ENCODE results near the gene STAG3.
"Not testable (repeated sequence)": the region's sequence is repeated elsewhere in the genome, so short reads cannot be mapped to it uniquely, and the experiment has no call there.

STAG3 gene

DNA sequence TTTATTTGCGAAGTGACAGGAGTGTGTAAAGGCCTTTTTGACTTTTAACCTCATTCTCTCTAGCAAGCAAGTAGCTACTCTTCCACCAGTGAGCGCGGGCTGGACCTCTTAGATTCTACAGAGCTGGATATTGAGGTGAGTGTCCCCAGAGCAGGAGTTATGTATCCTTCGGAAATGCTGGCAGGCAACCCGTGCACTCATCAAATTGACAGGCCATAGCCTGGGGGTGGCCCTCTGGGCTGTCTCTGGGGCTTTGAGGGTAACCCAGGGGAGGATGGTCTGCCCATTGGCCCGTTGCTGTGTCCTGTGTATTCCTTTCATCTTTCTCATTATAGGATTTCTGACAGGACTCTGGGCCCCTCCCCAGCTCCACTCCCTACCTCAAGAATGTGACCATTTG is 36.0 kb downstream of the STAG3 start:
- no peak for DNase-seq (ENCODE audit: low read depth)
- no peak overlapping the region for H3K4me3 ChIP-seq (ENCODE audit: low read depth, low read length)
- TF ChIP-seq, protein P1, sequence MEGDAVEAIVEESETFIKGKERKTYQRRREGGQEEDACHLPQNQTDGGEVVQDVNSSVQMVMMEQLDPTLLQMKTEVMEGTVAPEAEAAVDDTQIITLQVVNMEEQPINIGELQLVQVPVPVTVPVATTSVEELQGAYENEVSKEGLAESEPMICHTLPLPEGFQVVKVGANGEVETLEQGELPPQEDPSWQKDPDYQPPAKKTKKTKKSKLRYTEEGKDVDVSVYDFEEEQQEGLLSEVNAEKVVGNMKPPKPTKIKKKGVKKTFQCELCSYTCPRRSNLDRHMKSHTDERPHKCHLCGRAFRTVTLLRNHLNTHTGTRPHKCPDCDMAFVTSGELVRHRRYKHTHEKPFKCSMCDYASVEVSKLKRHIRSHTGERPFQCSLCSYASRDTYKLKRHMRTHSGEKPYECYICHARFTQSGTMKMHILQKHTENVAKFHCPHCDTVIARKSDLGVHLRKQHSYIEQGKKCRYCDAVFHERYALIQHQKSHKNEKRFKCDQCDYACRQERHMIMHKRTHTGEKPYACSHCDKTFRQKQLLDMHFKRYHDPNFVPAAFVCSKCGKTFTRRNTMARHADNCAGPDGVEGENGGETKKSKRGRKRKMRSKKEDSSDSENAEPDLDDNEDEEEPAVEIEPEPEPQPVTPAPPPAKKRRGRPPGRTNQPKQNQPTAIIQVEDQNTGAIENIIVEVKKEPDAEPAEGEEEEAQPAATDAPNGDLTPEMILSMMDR (IDR thresholded peaks at IDR 0.05; ENCODE audit: low read depth, low read length): no peak
- no peak for TF ChIP-seq POLR2A (IDR thresholded peaks at IDR 0.05; ENCODE audit: extremely low read depth, insufficient read length)
- TF ChIP-seq MYC (IDR thresholded peaks at IDR 0.05; ENCODE audit: low read depth, low read length): no peak
- TF ChIP-seq MAX (IDR thresholded peaks at IDR 0.05; ENCODE audit: low read depth, low read length): no peak

- H3K4me3 ChIP-seq (ENCODE audit: low read depth, low read length); DNase-seq (ENCODE audit: low read depth): not testable (repeated sequence)
Observed at GRCh38 chr7:100214356-100214755, 36.6 kb downstream of the STAG3 start.

- no peak for DNase-seq (ENCODE audit: low read depth)
- TF ChIP-seq MAX (IDR thresholded peaks at IDR 0.05; ENCODE audit: low read depth, low read length) (no peak), POLR2A (IDR thresholded peaks at IDR 0.05; ENCODE audit: extremely low read depth, insufficient read length) (no peak), MYC (IDR thresholded peaks at IDR 0.05; ENCODE audit: low read depth, low read length) (no peak)
- TF ChIP-seq, protein P1 (IDR thresholded peaks at IDR 0.05; ENCODE audit: low read depth, low read length): no peak
- no peak overlapping the region for H3K4me3 ChIP-seq (ENCODE audit: low read depth, low read length)
Observed at GRCh38 chr7:100215895-100216294, 38.2 kb downstream of the STAG3 start.

DNA sequence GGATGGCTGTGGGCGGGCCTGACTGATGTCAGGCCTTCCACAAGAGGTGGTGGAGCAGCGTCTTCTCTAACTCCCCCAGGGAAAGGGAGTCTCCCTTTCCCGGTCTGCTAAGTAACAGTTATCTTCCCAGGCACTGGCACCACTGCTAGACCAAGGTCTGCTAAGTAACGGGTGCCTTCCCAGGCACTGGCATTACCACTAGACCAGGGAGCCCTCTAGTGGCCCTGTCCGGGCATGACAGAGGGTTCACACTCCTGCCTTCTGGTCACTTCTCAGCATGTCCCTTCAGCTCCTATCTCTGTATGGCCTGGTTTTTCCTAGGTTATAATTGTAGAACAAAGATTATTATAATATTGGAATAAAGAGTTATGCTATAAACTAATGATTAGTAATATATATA is 40.2 kb downstream of the STAG3 start:
- peak; percentile 60 for DNase-seq (ENCODE audit: low read depth)
- H3K4me3 ChIP-seq (ENCODE audit: low read depth, low read length): not testable (repeated sequence)
- TF ChIP-seq, protein P1 (IDR thresholded peaks at IDR 0.05; ENCODE audit: low read depth, low read length): peak; percentile 58

GRCh38 chr7:100219271-100219737 is 41.6 kb downstream of the STAG3 start:
- no peak for DNase-seq (ENCODE audit: low read depth)
- H3K4me3 ChIP-seq (ENCODE audit: low read depth, low read length): no peak overlapping the region
- TF ChIP-seq MYC (IDR thresholded peaks at IDR 0.05; ENCODE audit: low read depth, low read length): no peak
- TF ChIP-seq, protein P1 (IDR thresholded peaks at IDR 0.05; ENCODE audit: low read depth, low read length): no peak
- TF ChIP-seq MAX (IDR thresholded peaks at IDR 0.05; ENCODE audit: low read depth, low read length): no peak
- no peak for TF ChIP-seq POLR2A (IDR thresholded peaks at IDR 0.05; ENCODE audit: extremely low read depth, insufficient read length)

DNA sequence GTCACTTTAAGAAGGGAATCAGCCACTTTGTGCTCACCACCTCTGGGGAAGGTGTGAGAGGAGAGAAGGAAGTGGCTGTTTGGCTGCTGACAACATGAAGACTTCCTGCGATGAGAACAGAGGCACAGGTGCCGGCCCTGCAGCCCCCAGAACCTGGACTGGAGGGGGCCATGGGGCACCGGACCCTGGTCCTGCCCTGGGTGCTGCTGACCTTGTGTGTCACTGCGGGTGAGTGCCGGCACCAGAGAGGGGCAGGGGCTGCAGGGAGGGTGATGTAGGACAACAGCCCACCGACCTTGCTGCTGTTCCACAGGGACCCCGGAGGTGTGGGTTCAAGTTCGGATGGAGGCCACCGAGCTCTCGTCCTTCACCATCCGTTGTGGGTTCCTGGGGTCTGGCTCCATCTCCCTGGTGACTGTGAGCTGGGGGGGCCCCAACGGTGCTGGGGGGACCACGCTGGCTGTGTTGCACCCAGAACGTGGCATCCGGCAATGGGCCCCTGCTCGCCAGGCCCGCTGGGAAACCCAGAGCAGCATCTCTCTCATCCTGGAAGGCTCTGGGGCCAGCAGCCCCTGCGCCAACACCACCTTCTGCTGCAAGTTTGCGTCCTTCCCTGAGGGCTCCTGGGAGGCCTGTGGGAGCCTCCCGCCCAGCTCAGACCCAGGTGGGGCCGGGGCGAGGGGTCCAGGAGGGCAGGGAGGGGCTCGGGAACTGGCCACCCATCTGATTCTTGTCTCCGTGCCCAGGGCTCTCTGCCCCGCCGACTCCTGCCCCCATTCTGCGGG is 42.3 kb downstream of the STAG3 start, which contains the start of gene PVRIG:
Gene PVRIG (plus strand): TSS at position 149 of the 785 bp plus-strand sequence. CDS start 22 bp downstream, at position 171.
- DNase-seq (ENCODE audit: low read depth); H3K4me3 ChIP-seq (ENCODE audit: low read depth, low read length): not testable (repeated sequence)

DNA sequence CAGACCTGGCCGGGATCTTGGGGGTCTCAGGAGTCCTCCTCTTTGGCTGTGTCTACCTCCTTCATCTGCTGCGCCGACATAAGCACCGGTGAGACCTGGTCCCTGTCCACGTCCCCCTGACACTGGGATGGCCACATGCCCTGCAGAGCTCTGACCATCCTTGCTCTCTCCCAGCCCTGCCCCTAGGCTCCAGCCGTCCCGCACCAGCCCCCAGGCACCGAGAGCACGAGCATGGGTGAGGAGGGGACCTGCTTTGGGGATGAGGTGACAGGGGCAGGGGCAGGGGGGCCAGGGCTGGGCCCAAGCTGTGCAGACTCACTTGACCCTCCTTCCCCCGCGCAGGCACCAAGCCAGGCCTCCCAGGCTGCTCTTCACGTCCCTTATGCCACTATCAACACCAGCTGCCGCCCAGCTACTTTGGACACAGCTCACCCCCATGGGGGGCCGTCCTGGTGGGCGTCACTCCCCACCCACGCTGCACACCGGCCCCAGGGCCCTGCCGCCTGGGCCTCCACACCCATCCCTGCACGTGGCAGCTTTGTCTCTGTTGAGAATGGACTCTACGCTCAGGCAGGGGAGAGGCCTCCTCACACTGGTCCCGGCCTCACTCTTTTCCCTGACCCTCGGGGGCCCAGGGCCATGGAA is 43.0 kb downstream of the STAG3 start:
- TF ChIP-seq MYC (IDR thresholded peaks at IDR 0.05; ENCODE audit: low read depth, low read length): no peak
- TF ChIP-seq POLR2A (IDR thresholded peaks at IDR 0.05; ENCODE audit: extremely low read depth, insufficient read length): no peak
- TF ChIP-seq, protein P1 (IDR thresholded peaks at IDR 0.05; ENCODE audit: low read depth, low read length): no peak
- no peak for TF ChIP-seq MAX (IDR thresholded peaks at IDR 0.05; ENCODE audit: low read depth, low read length)
- no peak overlapping the region for H3K4me3 ChIP-seq (ENCODE audit: low read depth, low read length)
- no peak for DNase-seq (ENCODE audit: low read depth)
